ENCODE data around the gene OCRL.

DNA sequence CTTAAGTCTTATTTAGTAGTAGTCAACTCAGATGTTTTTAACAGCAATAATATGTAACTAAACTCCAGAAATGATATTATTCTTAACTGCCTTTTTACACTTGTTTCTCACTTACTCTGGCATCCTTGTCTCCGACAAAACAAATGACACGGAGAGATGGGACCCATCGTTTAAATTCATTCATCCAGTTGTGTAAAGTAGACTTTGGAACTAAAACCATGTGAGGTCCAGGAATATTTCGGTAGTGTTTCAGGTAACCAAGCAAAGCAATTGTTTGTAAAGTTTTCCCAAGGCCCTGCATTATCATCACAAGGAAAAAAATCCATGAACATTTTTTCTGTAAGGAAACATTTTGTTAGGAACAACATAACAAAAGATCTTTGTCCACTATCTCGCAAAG is 28.4 kb upstream of the OCRL start:
- TF ChIP-seq EZH2 (IDR thresholded peaks at IDR 0.05; ENCODE audit: low read depth), result no peak
- TF ChIP-seq, protein P1, sequence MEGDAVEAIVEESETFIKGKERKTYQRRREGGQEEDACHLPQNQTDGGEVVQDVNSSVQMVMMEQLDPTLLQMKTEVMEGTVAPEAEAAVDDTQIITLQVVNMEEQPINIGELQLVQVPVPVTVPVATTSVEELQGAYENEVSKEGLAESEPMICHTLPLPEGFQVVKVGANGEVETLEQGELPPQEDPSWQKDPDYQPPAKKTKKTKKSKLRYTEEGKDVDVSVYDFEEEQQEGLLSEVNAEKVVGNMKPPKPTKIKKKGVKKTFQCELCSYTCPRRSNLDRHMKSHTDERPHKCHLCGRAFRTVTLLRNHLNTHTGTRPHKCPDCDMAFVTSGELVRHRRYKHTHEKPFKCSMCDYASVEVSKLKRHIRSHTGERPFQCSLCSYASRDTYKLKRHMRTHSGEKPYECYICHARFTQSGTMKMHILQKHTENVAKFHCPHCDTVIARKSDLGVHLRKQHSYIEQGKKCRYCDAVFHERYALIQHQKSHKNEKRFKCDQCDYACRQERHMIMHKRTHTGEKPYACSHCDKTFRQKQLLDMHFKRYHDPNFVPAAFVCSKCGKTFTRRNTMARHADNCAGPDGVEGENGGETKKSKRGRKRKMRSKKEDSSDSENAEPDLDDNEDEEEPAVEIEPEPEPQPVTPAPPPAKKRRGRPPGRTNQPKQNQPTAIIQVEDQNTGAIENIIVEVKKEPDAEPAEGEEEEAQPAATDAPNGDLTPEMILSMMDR (conservative IDR thresholded peaks at IDR 0.05), result no peak
